Head of caudate nucleus (tissue), 42 donors: ENCODE data around the gene HNRNPF.
"Not testable (repeated sequence)": the region's sequence is repeated elsewhere in the genome, so short reads cannot be mapped to it uniquely, and the experiment has no call there.

Experiments used
- DNase-seq, 42 donors: peaks; one replicate each; pipeline versions ENCODE4 v3.0.0 to v3.0.0-alpha.2; 2020 to 2021; ENCODE audit warnings: mixed read lengths in 7 of 42
- intact Hi-C: fragments of 100-400 bp; cut with DNase I; formaldehyde crosslinking; loops from one replicate; pipeline ENCODE4 v1.15.0; 2022

Gene HNRNPF

DNA sequence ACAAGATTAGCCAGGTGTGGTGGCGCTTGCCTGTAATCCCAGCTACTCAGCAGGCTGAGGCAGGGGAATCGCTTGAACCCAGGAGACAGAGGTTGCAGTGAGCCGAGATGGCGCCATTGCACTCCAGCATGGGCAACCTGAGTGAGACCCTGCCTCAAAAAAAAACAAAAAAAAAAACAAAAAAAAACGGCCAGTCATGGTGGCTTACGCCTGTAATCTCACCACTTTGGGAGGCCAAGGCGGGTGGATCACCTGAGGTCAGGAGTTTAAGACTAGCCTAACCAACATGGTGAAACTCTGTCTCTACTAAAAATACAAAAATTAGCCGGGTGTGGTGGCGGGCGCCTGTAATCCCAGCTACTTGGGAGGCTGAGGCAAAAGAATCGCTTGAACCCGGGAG lies 17.5 kb upstream of the HNRNPF start:
- DNase-seq, intact Hi-C loops: not testable (repeated sequence)

DNA sequence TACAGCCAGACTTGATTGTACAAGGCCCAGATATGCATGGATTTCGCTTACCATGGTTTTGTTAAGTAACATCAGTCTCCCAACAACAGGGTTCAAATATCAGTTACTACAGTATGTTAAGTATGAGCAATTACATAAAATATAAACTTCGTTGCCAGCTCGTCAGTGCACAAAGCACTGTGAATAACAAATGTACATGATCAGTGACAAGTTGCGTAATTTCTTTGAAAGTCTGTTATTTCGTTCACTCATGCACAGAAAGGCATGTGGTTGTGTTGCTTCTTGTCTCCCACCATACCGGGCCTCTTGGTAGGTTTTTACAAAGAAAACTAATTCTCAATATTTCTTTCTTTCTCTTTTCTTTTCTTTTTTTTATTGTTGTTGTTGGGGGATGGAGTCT lies 15.4 kb upstream of the HNRNPF start:
- DNase-seq = no peak
- intact Hi-C loops = no loop called here

DNA sequence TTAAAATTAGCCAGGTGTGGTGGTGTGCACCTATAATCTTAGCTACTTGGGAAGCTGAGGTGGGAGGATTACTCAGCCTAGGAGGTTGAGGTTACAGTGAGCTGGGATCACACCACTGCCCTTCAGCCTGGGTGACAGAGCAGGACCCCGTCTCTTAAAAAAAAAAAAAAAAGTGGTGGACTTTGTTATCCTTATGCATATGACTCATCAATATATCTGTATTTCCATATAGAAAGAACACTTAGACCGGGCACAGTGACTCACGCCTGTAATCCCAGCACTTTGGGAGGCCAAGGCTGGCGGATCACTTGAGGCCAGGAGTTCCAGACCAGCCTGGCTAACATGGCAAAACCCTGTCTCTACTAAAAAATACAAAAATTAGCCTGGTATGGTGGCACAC lies 13.0 kb upstream of the HNRNPF start:
- intact Hi-C loops, DNase-seq: not testable (repeated sequence)

DNA sequence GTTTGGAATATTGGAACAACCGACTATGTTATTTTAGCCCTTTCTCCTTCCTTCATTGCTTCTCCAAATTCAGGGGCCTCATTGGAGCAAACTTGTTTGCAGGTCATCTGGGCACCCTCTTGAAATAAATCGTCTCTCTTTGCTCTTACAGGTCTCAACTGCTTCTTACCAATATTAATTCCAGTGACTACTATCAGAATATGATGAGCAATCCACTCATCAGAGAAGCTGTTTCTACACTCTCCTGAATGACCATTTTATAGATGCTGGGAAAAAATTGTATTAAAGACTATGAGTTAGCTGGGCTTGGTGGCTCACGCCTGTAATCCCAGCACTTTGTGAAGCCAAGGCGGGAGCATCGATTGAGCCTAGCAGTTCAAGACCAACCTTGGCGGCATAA lies 12.5 kb upstream of the HNRNPF start:
- intact Hi-C loops = no loop called here
- no peak for DNase-seq

DNA sequence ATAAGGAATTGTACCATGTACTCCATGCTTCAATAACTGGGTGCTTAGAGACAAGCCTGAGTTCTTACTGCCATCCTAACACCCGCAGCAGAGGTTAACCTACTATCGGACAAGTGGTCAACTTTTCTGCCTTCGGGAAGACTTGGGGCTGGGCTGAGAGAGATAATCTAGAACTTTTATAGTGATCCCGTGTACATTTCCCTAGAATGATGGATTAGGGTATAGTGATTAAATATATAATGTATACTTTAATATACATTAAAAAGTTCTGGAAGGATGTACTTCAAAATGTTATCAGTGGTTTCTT lies 12.2 kb upstream of the HNRNPF start:
- intact Hi-C loops = no loop called here
- no peak for DNase-seq

DNA sequence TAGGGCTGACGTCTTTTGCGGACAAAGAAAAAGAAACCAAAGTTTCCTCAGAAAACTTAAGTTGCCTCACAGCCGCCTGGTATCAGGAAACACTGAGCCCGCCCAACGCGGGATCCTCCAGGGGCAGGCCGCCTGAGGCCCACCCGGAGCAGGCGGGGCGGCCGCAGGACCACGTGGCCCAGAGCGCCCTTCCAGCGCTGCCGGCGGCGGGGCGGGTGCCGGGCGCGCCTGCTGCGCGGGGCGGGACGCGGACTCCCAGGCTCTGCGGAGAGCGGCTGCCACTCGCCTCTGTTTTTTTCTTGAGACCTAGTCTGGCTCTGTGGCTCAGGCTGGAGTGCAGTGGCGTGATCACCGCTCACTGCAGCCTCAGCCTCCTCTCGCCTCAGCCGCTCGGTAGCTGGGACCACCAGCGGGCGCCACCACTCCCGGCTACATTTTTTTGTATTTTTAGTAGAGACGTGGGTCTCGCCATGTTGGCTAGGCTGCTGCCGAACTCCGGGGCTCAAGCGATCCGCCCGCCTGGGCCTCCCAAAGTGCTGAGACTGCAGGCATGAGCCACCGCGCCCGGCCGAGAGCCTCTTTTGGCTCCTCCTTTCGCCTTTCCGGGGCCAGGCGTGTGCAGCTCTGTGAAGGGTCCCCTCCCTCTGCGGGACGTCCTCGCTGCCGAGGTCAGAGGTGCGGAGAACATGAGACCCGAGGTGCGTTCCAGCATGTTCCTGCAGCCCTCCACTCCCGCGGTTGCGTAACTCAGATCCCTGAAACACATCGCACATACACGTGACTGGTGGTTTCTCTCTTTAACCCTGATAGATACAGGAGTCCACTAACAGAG lies 11.6 kb upstream of the HNRNPF start:
- peak; percentile 55 to 95 (median 88) for DNase-seq
- intact Hi-C loops = no loop called here

DNA sequence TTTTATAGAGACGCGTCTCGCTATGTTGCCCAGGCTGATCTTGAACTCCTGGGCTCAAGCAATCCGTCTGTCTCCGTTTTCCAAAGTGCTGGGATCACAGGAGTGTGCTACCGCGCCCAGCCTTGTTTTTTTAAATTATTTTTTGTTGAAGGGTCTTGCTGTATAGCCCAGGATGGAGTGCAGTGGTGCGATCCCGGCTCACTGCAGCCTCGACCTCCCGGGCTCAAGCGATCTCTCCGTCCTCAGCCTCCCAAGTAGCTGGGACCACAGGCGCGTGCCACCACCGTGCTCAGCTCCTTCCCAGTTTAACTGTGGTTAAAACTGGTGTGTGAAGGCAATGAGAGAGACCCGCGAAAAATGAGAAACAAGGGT lies 11.0 kb upstream of the HNRNPF start:
- DNase-seq = peak in 2 of 42 donors; percentile 23 to 42
- intact Hi-C loops = no loop called here

DNA sequence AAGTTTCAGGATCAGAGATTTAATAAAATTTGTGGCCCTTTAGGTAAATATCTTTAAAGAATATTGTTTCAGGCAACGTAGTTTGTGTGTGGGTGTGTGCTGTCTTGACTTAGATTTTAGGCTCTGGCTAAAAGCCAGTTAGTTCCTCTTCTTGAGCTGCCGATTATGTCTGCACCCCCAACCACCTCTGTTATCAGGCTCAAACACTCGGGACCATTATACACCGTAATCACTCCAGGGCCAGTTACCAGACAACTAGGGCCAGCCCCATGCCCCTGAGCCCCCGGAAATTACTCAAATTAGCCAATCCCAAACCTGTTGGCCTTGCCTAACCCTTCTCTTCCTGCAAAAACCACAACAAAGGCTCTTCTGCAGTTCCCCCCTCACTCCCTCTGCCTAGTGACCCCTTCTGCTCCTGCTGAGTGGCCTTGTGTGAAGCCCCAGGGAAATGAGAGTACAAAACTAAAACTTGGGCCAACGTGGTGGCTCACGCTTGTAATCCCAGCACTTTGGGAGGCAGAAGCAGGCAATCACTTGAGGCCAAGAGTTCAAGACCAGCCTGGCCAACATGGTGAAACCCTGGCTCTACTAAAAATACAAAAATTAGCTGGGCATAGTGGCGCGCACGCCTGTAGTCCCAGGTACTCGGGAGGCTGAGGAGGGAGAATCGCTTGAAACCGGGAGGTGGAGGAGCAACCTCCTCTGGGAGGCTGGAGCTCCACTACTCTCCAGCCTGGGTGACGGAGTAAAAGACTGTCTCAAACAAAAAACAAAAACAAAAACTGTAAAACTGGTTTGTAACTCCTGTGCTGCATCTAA lies 9.2 kb upstream of the HNRNPF start:
- intact Hi-C loops = no loop called here
- DNase-seq = peak in 2 of 42 donors; percentile 22 to 36

DNA sequence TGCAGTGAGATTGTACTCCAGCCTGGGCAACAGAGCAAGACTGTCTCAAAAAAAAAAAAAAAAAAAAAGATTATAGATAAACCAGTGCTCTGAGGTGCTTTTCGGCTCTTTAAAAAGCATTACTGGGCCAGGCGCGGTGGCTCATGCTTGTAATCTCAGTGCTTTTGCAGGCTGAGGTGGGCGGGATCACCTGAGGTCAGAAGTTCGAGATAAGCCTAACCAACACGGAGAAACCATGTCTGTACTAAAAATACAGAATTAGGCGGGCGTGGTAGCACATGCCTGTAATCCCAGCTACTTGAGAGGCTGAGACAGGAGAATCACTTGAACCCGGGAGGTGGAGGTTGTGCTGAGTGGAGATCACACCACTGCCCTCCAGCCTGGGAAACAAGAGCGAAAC lies 6.6 kb upstream of the HNRNPF start:
- no peak for DNase-seq

DNA sequence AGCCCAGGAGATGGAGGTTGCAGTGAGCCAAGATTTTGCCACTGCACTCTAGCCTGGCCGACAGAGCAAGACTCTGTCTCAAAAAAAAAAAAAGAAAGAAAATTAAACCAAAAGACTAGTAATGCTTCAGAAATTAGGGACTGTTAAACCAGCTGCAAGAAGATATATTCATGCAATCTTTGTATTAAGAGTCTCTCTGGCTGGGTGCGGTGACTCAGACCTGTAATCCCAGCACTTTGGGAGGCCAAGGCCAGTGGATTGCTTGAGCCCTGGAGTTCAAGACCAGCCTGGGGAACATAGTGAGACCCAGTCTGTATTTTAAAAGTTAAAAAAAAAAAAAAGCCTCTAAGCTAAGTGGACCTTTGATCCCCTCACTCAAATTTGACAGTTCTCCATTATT lies 2.5 kb upstream of the HNRNPF start:
- intact Hi-C loops = no loop called here
- DNase-seq = no peak

More for the DNA sequence above, 6.6 kb upstream of the HNRNPF start:
- intact Hi-C loops = no loop called here

DNA sequence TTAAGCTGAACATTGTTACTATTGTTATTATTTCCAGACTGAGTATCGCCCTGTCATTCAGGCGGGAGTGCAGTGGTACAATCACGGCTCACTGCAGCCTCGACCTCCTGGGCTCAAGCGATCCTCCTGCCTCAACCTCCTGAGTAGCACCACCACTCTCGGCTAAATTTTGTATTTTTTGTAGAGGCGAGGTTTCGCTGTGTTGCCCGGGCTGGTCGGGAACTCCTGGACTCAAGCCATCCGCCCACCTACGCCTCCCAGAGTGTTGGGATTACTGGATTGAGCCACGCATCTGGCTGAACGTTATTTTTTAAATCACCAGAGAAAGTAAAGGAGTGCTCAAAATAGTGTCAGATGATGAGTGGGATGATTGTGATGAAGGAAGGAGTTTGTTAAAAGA lies 1.4 kb upstream of the HNRNPF start:
- intact Hi-C loops = no loop called here
- DNase-seq = no peak

DNA sequence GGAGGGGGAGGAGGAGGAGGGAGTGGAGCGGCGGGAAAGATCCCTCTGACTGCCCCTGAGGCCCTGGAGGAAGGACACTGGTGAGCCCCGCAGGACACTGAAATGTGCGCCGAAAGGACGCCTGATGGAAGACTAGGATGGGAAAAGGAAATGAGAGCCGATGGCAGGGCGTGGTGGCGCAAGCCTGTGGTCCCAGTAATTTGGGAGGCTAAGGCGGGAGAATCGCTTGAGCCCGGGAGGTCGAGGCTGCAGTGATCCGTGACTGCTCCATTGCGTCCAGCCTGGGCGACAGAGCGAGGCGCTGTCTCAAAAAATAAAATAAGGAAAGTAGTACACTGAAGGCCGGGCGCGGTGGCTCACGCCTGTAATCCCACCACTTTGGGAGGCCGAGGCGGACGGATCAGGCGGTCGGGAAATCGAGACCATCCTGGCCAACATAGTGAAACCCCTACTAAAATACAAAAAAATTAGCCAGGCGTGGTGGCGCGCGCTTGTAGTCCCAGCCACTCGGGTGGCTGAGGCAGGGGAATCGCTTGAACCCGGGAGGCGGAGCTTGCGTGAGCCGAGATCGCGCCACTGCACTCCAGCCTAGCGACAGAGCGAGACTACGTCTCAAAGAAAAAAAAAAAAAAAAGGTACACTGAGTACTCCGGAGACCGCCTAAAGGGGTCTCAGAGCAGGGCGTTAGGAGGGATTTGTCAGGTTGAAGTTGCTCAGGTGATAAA lies 561 bp upstream of the HNRNPF start:
- intact Hi-C loops = loop anchor here (5.0 kb wide), 1 partner anchor 238 kb away; the partner anchor contains the start of gene ZNF32
- peak in 39 of 42 donors; percentile 21 to 75 (median 57) for DNase-seq

DNA sequence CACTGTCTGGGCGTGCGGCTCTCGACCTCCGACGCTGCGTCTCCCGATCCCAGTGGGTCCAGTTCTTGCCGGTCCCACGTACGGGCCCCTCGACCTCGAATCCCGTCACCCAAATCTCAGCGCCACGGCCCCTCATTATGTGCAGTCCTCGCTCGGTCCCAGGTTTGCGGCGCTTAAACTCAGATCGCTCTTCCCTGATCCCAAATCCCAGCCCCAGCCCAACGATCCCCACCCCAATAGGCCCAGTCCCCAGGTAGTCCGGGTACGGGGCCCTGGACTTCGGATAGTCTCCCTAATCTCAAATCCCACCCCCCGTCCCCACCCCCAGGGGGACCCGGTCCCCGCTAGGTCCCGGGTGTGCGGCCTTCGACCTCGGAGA lies 666 bp downstream of the HNRNPF start:
- intact Hi-C loops = loop anchor here (5.0 kb wide), 1 partner anchor 239 kb away; the partner anchor contains the start of gene ZNF32
- DNase-seq = peak in 2 of 42 donors; percentile 9 to 11

DNA sequence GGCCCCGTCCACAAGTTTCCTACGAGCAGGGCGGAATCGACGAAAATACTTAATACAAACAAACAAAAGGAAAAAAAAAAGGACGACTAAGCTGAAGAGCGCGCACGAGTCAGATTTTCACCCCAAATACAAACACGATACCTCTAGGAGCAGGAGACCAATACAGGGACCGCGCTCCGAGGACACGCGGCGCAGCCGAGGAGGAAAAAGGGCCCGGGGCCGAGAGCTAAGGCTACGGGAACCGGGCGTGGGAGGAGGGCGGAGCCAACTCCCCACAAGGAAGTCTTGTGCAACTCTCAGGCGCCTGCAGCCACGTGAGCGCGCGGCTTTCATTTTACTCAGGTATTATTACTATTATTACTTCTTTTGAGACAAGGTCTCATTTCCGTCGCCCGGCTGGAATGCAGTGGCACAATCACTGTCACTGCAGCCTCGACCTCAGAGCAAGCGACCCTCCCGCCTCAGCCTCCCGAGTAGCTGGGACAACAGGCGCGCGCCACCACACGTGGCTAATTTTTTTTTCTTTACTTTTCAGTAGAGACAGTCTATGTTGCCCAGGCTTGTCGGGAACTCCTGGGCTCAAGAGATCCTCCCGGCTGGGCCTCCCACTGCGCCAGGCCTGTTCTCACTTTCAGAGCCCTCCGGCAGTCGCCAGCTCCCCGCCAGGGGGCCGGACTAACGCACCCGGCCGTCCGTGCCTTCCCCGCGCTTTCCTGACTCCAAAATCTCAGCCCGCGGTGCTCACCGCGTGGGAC lies 1.2 kb downstream of the HNRNPF start:
- peak; percentile 71 to 96 (median 87) for DNase-seq
- intact Hi-C loops = loop anchor here (5.0 kb wide), 1 partner anchor 240 kb away; the partner anchor contains the start of gene ZNF32

DNA sequence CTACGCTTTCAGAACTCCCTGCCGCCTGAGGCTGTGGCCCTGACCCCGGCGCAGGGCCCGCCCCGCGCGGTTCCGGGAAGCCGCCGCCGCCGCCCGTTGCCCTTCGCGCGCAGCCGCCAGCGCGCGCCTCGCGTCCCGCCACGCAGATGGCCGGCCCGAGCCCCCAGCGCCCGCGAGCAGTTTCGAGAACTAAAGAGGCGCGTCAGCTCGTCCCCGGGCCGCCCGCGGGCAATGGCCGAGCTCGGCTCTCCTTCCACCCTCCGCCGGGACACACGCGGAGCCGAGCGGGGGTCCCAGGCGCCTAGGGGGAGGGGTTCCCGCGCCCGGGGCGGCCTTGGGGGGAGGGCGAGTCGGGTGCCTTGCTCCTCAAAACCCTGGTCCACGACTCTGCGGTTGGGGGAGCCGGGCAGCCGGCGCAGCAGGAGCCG lies 1.8 kb downstream of the HNRNPF start:
- DNase-seq = peak in 38 of 42 donors; percentile 15 to 79 (median 56)
- intact Hi-C loops = loop anchor here (5.0 kb wide), 1 partner anchor 240 kb away; the partner anchor contains the start of gene ZNF32

DNA sequence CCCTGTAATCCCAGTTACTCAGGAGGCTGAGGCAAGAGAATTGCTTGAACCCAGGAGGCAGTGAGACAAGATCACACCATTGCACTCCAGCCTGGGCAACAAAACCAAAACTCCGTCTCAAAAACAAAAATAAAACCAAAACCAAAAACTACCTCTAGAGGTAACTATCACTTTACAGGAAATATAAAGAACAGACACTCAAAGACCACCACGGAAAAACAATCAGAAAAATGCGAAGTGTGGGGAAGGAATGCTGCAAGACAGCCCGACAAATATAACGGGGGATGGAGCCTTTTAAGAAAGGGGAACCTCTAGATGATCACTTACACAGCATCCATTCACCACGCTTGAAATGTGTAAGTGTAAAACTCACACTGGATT lies 4.3 kb downstream of the HNRNPF start:
- intact Hi-C loops = loop anchor here (5.0 kb wide), 1 partner anchor 243 kb away; the partner anchor contains the start of gene ZNF32
- no peak for DNase-seq

DNA sequence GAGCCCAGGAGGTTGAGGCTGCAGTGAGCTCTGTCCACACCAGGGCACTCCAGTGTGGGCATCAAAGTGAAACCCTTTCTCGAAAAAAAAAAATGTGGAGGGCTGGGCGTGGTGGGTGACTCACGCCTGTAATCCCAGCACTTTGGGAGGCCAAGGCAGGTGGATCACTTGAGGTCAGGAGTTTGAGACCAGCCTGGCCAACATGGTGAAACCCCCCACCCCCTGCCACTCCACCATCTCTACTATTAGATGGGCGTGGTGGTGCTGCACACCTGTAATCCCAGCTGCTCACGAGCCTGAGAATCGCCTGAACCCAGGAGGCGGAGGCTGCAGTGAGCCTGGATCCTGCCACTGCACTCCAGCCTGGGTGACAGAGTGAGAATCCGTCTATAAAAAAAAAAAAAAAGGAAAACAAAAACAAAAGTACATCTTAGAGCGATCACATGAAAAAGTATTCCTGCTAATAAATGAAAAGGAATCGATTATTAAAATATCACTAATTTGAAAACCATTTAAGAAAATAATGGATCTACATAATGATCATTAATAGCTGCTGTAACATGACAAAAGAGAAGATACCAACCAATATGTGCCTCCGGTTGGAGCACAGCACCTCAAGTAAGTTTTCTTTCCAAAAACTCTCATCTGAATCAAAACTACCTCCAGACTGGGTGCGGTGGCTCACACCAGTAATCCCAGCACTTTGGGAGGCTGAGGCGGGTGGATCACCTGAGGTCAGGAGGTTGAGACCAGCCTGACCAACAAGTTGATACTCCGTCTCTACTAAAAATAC lies 4.9 kb downstream of the HNRNPF start:
- intact Hi-C loops = no loop called here
- DNase-seq = peak in 2 of 42 donors; percentile 10 to 17

DNA sequence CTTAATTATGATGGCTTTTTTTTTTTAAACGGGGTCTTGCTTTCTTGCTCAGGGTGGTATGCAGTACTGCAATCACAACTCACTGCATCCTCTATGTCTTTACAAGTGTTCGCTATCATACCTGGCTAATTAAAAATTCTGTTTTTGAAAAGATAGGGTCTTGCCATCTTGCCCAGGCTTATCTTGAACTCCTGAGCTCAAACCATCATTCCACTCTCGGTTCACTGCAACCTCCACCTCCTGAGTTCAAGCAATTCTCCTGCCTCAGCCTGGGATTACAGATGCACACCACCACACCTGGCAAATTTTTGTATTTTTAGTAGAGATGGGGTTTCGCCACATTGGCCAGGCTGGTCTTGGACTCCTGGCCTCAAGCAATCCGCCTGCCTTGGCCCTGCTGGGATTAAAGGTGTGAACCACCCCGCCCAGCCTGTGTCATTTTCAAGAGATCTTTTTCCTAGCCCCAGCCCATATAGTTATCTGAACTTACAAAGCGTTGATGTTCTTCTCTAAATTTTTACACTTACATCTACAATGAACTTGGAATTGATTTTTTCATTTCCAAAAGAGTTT lies 6.0 kb downstream of the HNRNPF start:
- intact Hi-C loops = no loop called here
- DNase-seq = peak in 1 of 42 donors; percentile 28
